Measurements from ENCODE around the gene TATDN2. TPM values are rescaled to one million over a fixed set of nuclear protein-coding genes. Genes with fewer than 3 reads are reported as not detected.

TATDN2 gene
- total RNA-seq, 1 donor = 19.2 TPM

- Histone ChIP-seq H3K4me1 (ENCODE audit: insufficient read depth, low read length) (peaks cover 10% of the 10 kb centered on the region), H4K20me1 (ENCODE audit: insufficient read depth, low read length) (peaks cover 22% of the 10 kb centered on the region), H3K36me3 (ENCODE audit: insufficient read depth, low read length) (peaks cover 16% of the 10 kb centered on the region), H3K27ac (ENCODE audit: low read depth, low read length) (no peak overlapping the region), H3K9me3 (ENCODE audit: low read depth, low read length) (no peaks in the 10 kb centered on the region), H3K27me3 (ENCODE audit: insufficient read depth, low read length) (peaks cover 28% of the 10 kb centered on the region), H3K79me2 (ENCODE audit: insufficient read depth, low read length) (peaks cover 36% of the 10 kb centered on the region), H2AFZ (ENCODE audit: low read length) (no peak overlapping the region), H3K4me2 (ENCODE audit: insufficient read depth, low read length) (no peak overlapping the region), H3K4me3 (ENCODE audit: insufficient read depth, low read length) (no peak overlapping the region)
- DNase-seq (ENCODE audit: insufficient read length, low spot score, missing footprints) = no peak
- TF ChIP-seq CTCF (IDR thresholded peaks at IDR 0.05; ENCODE audit: extremely low read depth, low read depth, low read length) = peak; percentile 47
Observed at GRCh38 chr3:10322352-10322710, 74.1 kb downstream of the TATDN2 start.

GRCh38 chr3:10327592-10327991 is 79.3 kb downstream of the TATDN2 start:
- H4K20me1 ChIP-seq (ENCODE audit: insufficient read depth, low read length) = no peaks in the 10 kb centered on the region
- DNase-seq (ENCODE audit: insufficient read length, low spot score, missing footprints) = peak; percentile 15
- H3K27me3 ChIP-seq (ENCODE audit: insufficient read depth, low read length) = peaks cover 80% of the 10 kb centered on the region
- no peak overlapping the region for H2AFZ ChIP-seq (ENCODE audit: low read length)
- H3K36me3 ChIP-seq (ENCODE audit: insufficient read depth, low read length) = no peaks in the 10 kb centered on the region
- H3K4me3 ChIP-seq (ENCODE audit: insufficient read depth, low read length) = no peak overlapping the region
- H3K79me2 ChIP-seq (ENCODE audit: insufficient read depth, low read length) = no peaks in the 10 kb centered on the region
- no peaks in the 10 kb centered on the region for H3K9me3 ChIP-seq (ENCODE audit: low read depth, low read length)
- no peaks in the 10 kb centered on the region for H3K4me1 ChIP-seq (ENCODE audit: insufficient read depth, low read length)
- TF ChIP-seq CTCF (IDR thresholded peaks at IDR 0.05; ENCODE audit: extremely low read depth, low read depth, low read length) = no peak
- H3K27ac ChIP-seq (ENCODE audit: low read depth, low read length) = no peak overlapping the region
- H3K4me2 ChIP-seq (ENCODE audit: insufficient read depth, low read length) = no peak overlapping the region

GRCh38 chr3:10328460-10329071 is 80.3 kb downstream of the TATDN2 start:
- Histone ChIP-seq H3K27ac (ENCODE audit: low read depth, low read length) (no peak overlapping the region), H2AFZ (ENCODE audit: low read length) (no peak overlapping the region), H4K20me1 (ENCODE audit: insufficient read depth, low read length) (no peaks in the 10 kb centered on the region), H3K36me3 (ENCODE audit: insufficient read depth, low read length) (no peaks in the 10 kb centered on the region), H3K9me3 (ENCODE audit: low read depth, low read length) (no peaks in the 10 kb centered on the region), H3K4me2 (ENCODE audit: insufficient read depth, low read length) (no peak overlapping the region), H3K79me2 (ENCODE audit: insufficient read depth, low read length) (no peaks in the 10 kb centered on the region), H3K4me3 (ENCODE audit: insufficient read depth, low read length) (no peak overlapping the region), H3K4me1 (ENCODE audit: insufficient read depth, low read length) (no peaks in the 10 kb centered on the region), H3K27me3 (ENCODE audit: insufficient read depth, low read length) (peaks cover 88% of the 10 kb centered on the region)
- no peak for TF ChIP-seq CTCF (IDR thresholded peaks at IDR 0.05; ENCODE audit: extremely low read depth, low read depth, low read length)
- DNase-seq (ENCODE audit: insufficient read length, low spot score, missing footprints) = peak; percentile 44

GRCh38 chr3:10329495-10330015 is 81.3 kb downstream of the TATDN2 start:
- no peak overlapping the region for H2AFZ ChIP-seq (ENCODE audit: low read length)
- no peaks in the 10 kb centered on the region for H3K79me2 ChIP-seq (ENCODE audit: insufficient read depth, low read length)
- peaks cover 87% of the 10 kb centered on the region for H3K27me3 ChIP-seq (ENCODE audit: insufficient read depth, low read length)
- TF ChIP-seq CTCF (IDR thresholded peaks at IDR 0.05; ENCODE audit: extremely low read depth, low read depth, low read length) = no peak
- DNase-seq (ENCODE audit: insufficient read length, low spot score, missing footprints) = peak; percentile 41
- H3K9me3 ChIP-seq (ENCODE audit: low read depth, low read length) = no peaks in the 10 kb centered on the region
- no peak overlapping the region for H3K27ac ChIP-seq (ENCODE audit: low read depth, low read length)
- H3K4me1 ChIP-seq (ENCODE audit: insufficient read depth, low read length) = no peaks in the 10 kb centered on the region
- H3K4me2 ChIP-seq (ENCODE audit: insufficient read depth, low read length) = no peak overlapping the region
- H3K4me3 ChIP-seq (ENCODE audit: insufficient read depth, low read length) = no peak overlapping the region
- H3K36me3 ChIP-seq (ENCODE audit: insufficient read depth, low read length) = no peaks in the 10 kb centered on the region
- H4K20me1 ChIP-seq (ENCODE audit: insufficient read depth, low read length) = no peaks in the 10 kb centered on the region
